ENCODE measurements around the gene DIAPH1. TPM values are rescaled to one million over a fixed set of nuclear protein-coding genes. Genes with fewer than 3 reads are reported as not detected.

DIAPH1 gene
- total RNA-seq, 4 donors from 2014 or later, result 27.7 to 69.4 (median 30.2) TPM

GRCh38 chr5:141488591-141489561, 129.9 kb downstream of the DIAPH1 start, which contains the start of gene PCDHGC5:
PCDHGC5 (plus strand) TSS chr5:141489081; CDS start chr5:141489241, 160 bp downstream.
- intact Hi-C loops (cut with DNase I; ENCODE audit: low total_unique reads), result no loop called here
- no peaks in the 10 kb centered on the region for H3K27me3 ChIP-seq
- H3K4me3 ChIP-seq, result no peak within 1 kb of the TSS
- DNase-seq, result peak in 1 of 2 donors; percentile 57
- peak within 1 kb of the TSS; percentile 29 to 57 for H3K27ac ChIP-seq
- no peak for TF ChIP-seq POLR2A (IDR thresholded peaks at IDR 0.05)
- no peaks in the 10 kb centered on the region for H3K9me3 ChIP-seq
- H3K36me3 ChIP-seq, result no peaks in the 10 kb centered on the region
- H3K4me1 ChIP-seq, result no peaks in the 10 kb centered on the region

- no peaks in the 10 kb centered on the region for H3K9me3 ChIP-seq
- no peak overlapping the region for H3K4me3 ChIP-seq
- H3K36me3 ChIP-seq, result no peaks in the 10 kb centered on the region
- TF ChIP-seq CTCF (IDR thresholded peaks at IDR 0.05) (no peak), POLR2A (IDR thresholded peaks at IDR 0.05) (no peak)
- H3K27ac ChIP-seq, result no peak overlapping the region
- no peaks in the 10 kb centered on the region for H3K27me3 ChIP-seq
- no peaks in the 10 kb centered on the region for H3K4me1 ChIP-seq
- DNase-seq, result no peak
- intact Hi-C loops (cut with DNase I; ENCODE audit: low total_unique reads), result no loop called here
Measured at GRCh38 chr5:141487131-141487530, 131.7 kb downstream of the DIAPH1 start.

GRCh38 chr5:141486091-141486490, 132.7 kb downstream of the DIAPH1 start:
- H3K9me3 ChIP-seq, result no peaks in the 10 kb centered on the region
- no peaks in the 10 kb centered on the region for H3K27me3 ChIP-seq
- no peak overlapping the region for H3K4me3 ChIP-seq
- intact Hi-C loops (cut with DNase I; ENCODE audit: low total_unique reads), result no loop called here
- TF ChIP-seq CTCF (IDR thresholded peaks at IDR 0.05), result no peak
- TF ChIP-seq POLR2A (IDR thresholded peaks at IDR 0.05), result no peak
- H3K36me3 ChIP-seq, result no peaks in the 10 kb centered on the region
- H3K4me1 ChIP-seq, result no peaks in the 10 kb centered on the region
- DNase-seq, result no peak
- no peak overlapping the region for H3K27ac ChIP-seq

GRCh38 chr5:141485321-141486055, 133.3 kb downstream of the DIAPH1 start:
- Histone ChIP-seq H3K36me3 (no peaks in the 10 kb centered on the region), H3K9me3 (no peaks in the 10 kb centered on the region), H3K4me3 (peak overlapping the region in 1 of 2 donors; percentile 36), H3K4me1 (peaks cover 0 to 4% of the 10 kb centered on the region in 2 donors), H3K27ac (no peak overlapping the region), H3K27me3 (no peaks in the 10 kb centered on the region)
- no peak for DNase-seq
- intact Hi-C loops (cut with DNase I; ENCODE audit: low total_unique reads), result no loop called here
- TF ChIP-seq CTCF (IDR thresholded peaks at IDR 0.05) (no peak), POLR2A (IDR thresholded peaks at IDR 0.05) (no peak)

- intact Hi-C loops (cut with DNase I; ENCODE audit: low total_unique reads), result no loop called here
- Histone ChIP-seq H3K27ac (peak within 1 kb of the TSS in 1 of 2 donors; percentile 2), H3K27me3 (no peaks in the 10 kb centered on the region), H3K9me3 (no peaks in the 10 kb centered on the region), H3K4me1 (peaks cover 4 to 5% of the 10 kb centered on the region in 2 donors), H3K36me3 (no peaks in the 10 kb centered on the region), H3K4me3 (peak within 1 kb of the TSS; percentile 14 to 36)
- DNase-seq, result no peak
- TF ChIP-seq POLR2A (IDR thresholded peaks at IDR 0.05), result no peak
- no peak for TF ChIP-seq CTCF (IDR thresholded peaks at IDR 0.05)
Measured at GRCh38 chr5:141484641-141485311, 134.0 kb downstream of the DIAPH1 start, which contains the start of gene PCDHGC4. PCDHGC4 (plus strand) TSS chr5:141485030; CDS start chr5:141485174, 144 bp downstream.
